H1 (cell line): ENCODE results near the gene OR51B4. TPM values are rescaled to one million over a fixed set of nuclear protein-coding genes. Genes with fewer than 3 reads are reported as not detected.

ENCODE experiments used
- CTCF ChIA-PET: fragments of 300-600 bp; sonication (Branson Sonifier 250); formaldehyde crosslinking; loops from one replicate; lab custom pipeline; 2021; ENCODE audit not compliant: partially characterized antibody; lab: Charles Lee
- POLR2A ChIA-PET: fragments of 300-600 bp; sonication (Branson Sonifier 250); formaldehyde crosslinking; loops from one replicate; lab custom pipeline; 2021; ENCODE audit warnings: inconsistent platforms; ENCODE audit not compliant: partially characterized antibody; lab: Charles Lee
- DNase-seq, 2 experiments: peaks; one replicate each; pipeline versions ENCODE4 v3.0.0 to v3.0.0-alpha.2; 2010 to 2022; ENCODE audit warnings: low spot score in 2 of 2, low read depth in 1 of 2, mixed read lengths in 1 of 2
- FAIRE-seq: peaks from 2 replicates; lab custom pipeline; 2011; peaks lifted over from hg19 to GRCh38; lab: Jason Lieb, UNC
- H2AFZ ChIP-seq: 2 replicates; pipeline ENCODE4 v1.8.1; 2012; ENCODE audit warnings: low read length, inconsistent platforms
- H2AK5ac ChIP-seq: 2 replicates; pipeline ENCODE4 v1.6.1; 2013; ENCODE audit warnings: low read depth, low read length
- H2BK120ac ChIP-seq: replicated peaks from 2 replicates; pipeline ENCODE3; 2013; ENCODE audit warnings: low read depth, low read length, inconsistent platforms
- H2BK12ac ChIP-seq: 2 replicates; pipeline ENCODE4 v1.6.1; 2013; ENCODE audit warnings: low read depth, low read length
- H2BK15ac ChIP-seq: 2 replicates; pipeline ENCODE4 v1.6.1; 2013; ENCODE audit warnings: low read length
- H2BK20ac ChIP-seq: 2 replicates; pipeline ENCODE4 v1.6.1; 2013; ENCODE audit warnings: low read length
- H2BK5ac ChIP-seq: 2 replicates; pipeline ENCODE4 v1.6.1; 2013; ENCODE audit warnings: low read depth, low read length
- H3K14ac ChIP-seq: 2 replicates; pipeline ENCODE4 v1.6.1; 2013; ENCODE audit warnings: inconsistent platforms; ENCODE audit not compliant: insufficient read length
- H3K18ac ChIP-seq: 2 replicates; pipeline ENCODE4 v1.6.1; 2013; ENCODE audit warnings: low read length; ENCODE audit errors: extremely low read depth
- H3K23ac ChIP-seq: 2 replicates; pipeline ENCODE4 v1.6.1; 2013; ENCODE audit warnings: inconsistent platforms; ENCODE audit not compliant: insufficient read length
- H3K23me2 ChIP-seq: 2 replicates; pipeline ENCODE4 v1.6.1; 2013; ENCODE audit warnings: low read depth, low read length
- H3K27ac ChIP-seq: 2 replicates; pipeline ENCODE4 v1.6.1; 2011; ENCODE audit warnings: low read depth, low read length, inconsistent platforms
- H3K27me3 ChIP-seq, 4 experiments: replicated peaks in 1 of 4; 1 replicate in 1 of 4; 2 replicates in 3 of 4; pipeline versions ENCODE4 v1.6.1 to v1.8.1; 2011 to 2013; ENCODE audit warnings: low read length in 3 of 4, mild to moderate bottlenecking in 3 of 4, inconsistent platforms in 2 of 4, mixed read lengths in 2 of 4, moderate library complexity in 1 of 4; ENCODE audit not compliant: control insufficient read depth in 3 of 4, insufficient read depth in 3 of 4; ENCODE audit errors: extremely low read depth in 1 of 4
- H3K36me3 ChIP-seq, 4 experiments: 2 replicates each; pipeline versions ENCODE4 v1.6.1 to v1.8.1; 2011 to 2013; ENCODE audit warnings: mild to moderate bottlenecking in 4 of 4, low read length in 3 of 4, moderate library complexity in 2 of 4, control low read depth in 1 of 4, inconsistent platforms in 1 of 4; ENCODE audit not compliant: insufficient read depth in 4 of 4, control insufficient read depth in 2 of 4
- H3K4ac ChIP-seq: replicated peaks from 2 replicates; pipeline ENCODE3; 2013; ENCODE audit warnings: low read length, low read depth, mixed read lengths, inconsistent platforms; ENCODE audit not compliant: insufficient read length
- H3K4me1 ChIP-seq, 4 experiments: replicated peaks in 1 of 4; 1 replicate in 1 of 4; 2 replicates in 3 of 4; pipeline versions ENCODE4 v1.6.1 to v1.8.1; 2011 to 2013; ENCODE audit warnings: low read length in 3 of 4, inconsistent platforms in 2 of 4, mixed read lengths in 1 of 4; ENCODE audit not compliant: insufficient read depth in 4 of 4, control insufficient read depth in 3 of 4
- H3K4me2 ChIP-seq, 2 experiments: 2 replicates each; pipeline versions ENCODE4 v1.6.1 to v1.8.1; 2011 to 2013; ENCODE audit warnings: low read depth in 2 of 2, low read length in 2 of 2, control low read depth in 1 of 2, inconsistent platforms in 1 of 2, mild to moderate bottlenecking in 1 of 2; ENCODE audit not compliant: insufficient read depth in 1 of 2
- H3K4me3 ChIP-seq, 4 experiments: fragments of 200-600, 300-600 bp in 1 of 4; sonication (generic), shearing (Covaris generic), sonication (Bioruptor Twin) in 1 of 4; 2 replicates each; pipeline versions ENCODE4 v1.5.1 to v1.8.1; 2011 to 2016; ENCODE audit warnings: low read length in 4 of 4, low read depth in 3 of 4, control low read depth in 2 of 4, inconsistent platforms in 2 of 4, mild to moderate bottlenecking in 2 of 4, mixed read lengths in 1 of 4, moderate library complexity in 1 of 4; ENCODE audit not compliant: insufficient read depth in 2 of 4; ENCODE audit errors: extremely low read depth in 1 of 4
- H3K56ac ChIP-seq: replicated peaks from 2 replicates; pipeline ENCODE3; 2013; ENCODE audit warnings: low read depth, mild to moderate bottlenecking, mixed read lengths, low read length, inconsistent platforms; ENCODE audit not compliant: insufficient read length
- H3K79me1 ChIP-seq: 2 replicates; pipeline ENCODE4 v1.6.1; 2013; ENCODE audit warnings: low read depth, low read length, control low read depth
- H3K79me2 ChIP-seq, 2 experiments: 2 replicates each; pipeline versions ENCODE4 v1.6.1 to v1.8.1; 2012 to 2013; ENCODE audit warnings: low read length in 2 of 2, mild to moderate bottlenecking in 2 of 2, inconsistent platforms in 1 of 2; ENCODE audit not compliant: insufficient read depth in 2 of 2, control insufficient read depth in 1 of 2
- H3K9ac ChIP-seq, 4 experiments: replicated peaks in 1 of 4; 1 replicate in 1 of 4; 2 replicates in 3 of 4; pipeline versions ENCODE4 v1.6.1 to v1.8.1; 2011 to 2013; ENCODE audit warnings: low read depth in 3 of 4, low read length in 3 of 4, control low read depth in 2 of 4, mild to moderate bottlenecking in 2 of 4, moderate library complexity in 2 of 4, inconsistent platforms in 1 of 4; ENCODE audit errors: extremely low read depth in 1 of 4
- H3K9me3 ChIP-seq, 2 experiments: 2 replicates each; pipeline versions ENCODE4 v1.6.1 to v1.8.1; 2012 to 2013; ENCODE audit warnings: mild to moderate bottlenecking in 2 of 2, moderate library complexity in 2 of 2, control low read depth in 1 of 2, inconsistent platforms in 1 of 2, low read depth in 1 of 2, low read length in 1 of 2, mixed read lengths in 1 of 2; ENCODE audit not compliant: insufficient read depth in 2 of 2
- H4K20me1 ChIP-seq, 2 experiments: replicated peaks in 1 of 2; 2 replicates each; pipeline versions ENCODE3 to v1.8.1; 2011 to 2013; ENCODE audit warnings: inconsistent platforms in 2 of 2, low read length in 2 of 2, mild to moderate bottlenecking in 1 of 2; ENCODE audit not compliant: insufficient read depth in 2 of 2, control insufficient read depth in 1 of 2
- H4K5ac ChIP-seq: 2 replicates; pipeline ENCODE4 v1.6.1; 2013; ENCODE audit warnings: low read length, low read depth, mixed read lengths, inconsistent platforms; ENCODE audit not compliant: insufficient read length
- H4K8ac ChIP-seq: 2 replicates; pipeline ENCODE4 v1.8.0; 2013; ENCODE audit warnings: mild to moderate bottlenecking, moderate library complexity, low read length, inconsistent platforms; ENCODE audit not compliant: insufficient read depth; ENCODE audit errors: extremely low read depth
- H4K91ac ChIP-seq: replicated peaks from 2 replicates; pipeline ENCODE3; 2013; ENCODE audit warnings: low read length, mixed read lengths, inconsistent platforms; ENCODE audit not compliant: insufficient read length
- NANOG ChIP-seq: IDR thresholded peaks from 2 replicates; pipeline ENCODE4 v1.6.1; 2011; ENCODE audit warnings: low read length, low read depth, mild to moderate bottlenecking, inconsistent platforms; ENCODE audit not compliant: insufficient read depth, poor library complexity, severe bottlenecking
- SRF ChIP-seq: IDR thresholded peaks from 2 replicates; pipeline ENCODE4 v1.6.1; 2011; ENCODE audit warnings: mild to moderate bottlenecking, low read depth, low read length, moderate library complexity
- polyA plus RNA-seq, 7 experiments: library from polyadenylated mRNA; depleted of rRNA in 3 of 7; stranded (reverse) in 5 of 7; unstranded in 2 of 7; fragments of >200 nt in 5 of 7; fragments of 200-250 nt in 2 of 7; gene quantifications; 1 replicate in 5 of 7; 2 replicates in 1 of 7; 4 replicates in 1 of 7; pipeline versions ENCODE4 v1.2.1 to v1.2.3, GENCODE V29; 2011 to 2013; ENCODE audit warnings: missing spikeins in 2 of 7, mixed read lengths in 2 of 7
- total RNA-seq: library from RNA; stranded (reverse); fragmentation: NEBNext Ultra II Directional; extraction: Animal tissue kit (Norgen Biotek cat#: 25700); gene quantifications from 2 replicates; pipeline ENCODE4 v1.2.1, GENCODE V29; 2021

OR51B4 gene
- total and polyA plus RNA-seq, 2 of the 8 experiments (the other 6 are each of a cell fraction or from before 2014, with no cell fraction given): not detected

- Histone ChIP-seq H3K79me1 (no peaks in the 10 kb centered on the region), H2BK15ac (no peak overlapping the region), H2BK20ac (no peak overlapping the region), H3K79me2 (no peaks in the 10 kb centered on the region), H3K23me2 (no peaks in the 10 kb centered on the region), H3K56ac (no peak overlapping the region), H3K36me3 (no peaks in the 10 kb centered on the region), H4K20me1 (no peaks in the 10 kb centered on the region), H3K9ac (no peak overlapping the region), H3K18ac (no peak overlapping the region), H3K9me3 (no peaks in the 10 kb centered on the region; a peak in 1 of 4 replicates), H4K5ac (no peak overlapping the region), H3K4me2 (no peak overlapping the region), H2BK120ac (no peak overlapping the region), H2BK12ac (no peak overlapping the region), H2AK5ac (no peak overlapping the region), H3K27me3 (no peaks in the 10 kb centered on the region), H3K14ac (no peak overlapping the region), H3K4ac (no peak overlapping the region), H4K91ac (no peak overlapping the region), H3K23ac (no peak overlapping the region), H3K4me3 (no peak overlapping the region), H4K8ac (no peak overlapping the region), H2BK5ac (no peak overlapping the region), H3K27ac (no peak overlapping the region), H3K4me1 (no peaks in the 10 kb centered on the region), H2AFZ (0 out of 2 replicates have a peak overlapping the region, but pooled peaks have one; percentile 50)
- POLR2A ChIA-PET: no interaction called here
- FAIRE-seq (no peak), DNase-seq (no peak)
- TF ChIP-seq SRF (no peak), NANOG (no peak)
- CTCF ChIA-PET: interaction anchor here (0.8 to 4.2 kb wide), 12 partner anchors 9 to 165 kb away, joined by 3 to 48 read pairs (median 4); no protein-coding TSS in a partner anchor
These were observed 12.1 kb downstream of the OR51B4 start for GRCh38 chr11:5289696-5290095.
